ENCODE results near the gene MRPS22.

The MRPS22 gene

DNA sequence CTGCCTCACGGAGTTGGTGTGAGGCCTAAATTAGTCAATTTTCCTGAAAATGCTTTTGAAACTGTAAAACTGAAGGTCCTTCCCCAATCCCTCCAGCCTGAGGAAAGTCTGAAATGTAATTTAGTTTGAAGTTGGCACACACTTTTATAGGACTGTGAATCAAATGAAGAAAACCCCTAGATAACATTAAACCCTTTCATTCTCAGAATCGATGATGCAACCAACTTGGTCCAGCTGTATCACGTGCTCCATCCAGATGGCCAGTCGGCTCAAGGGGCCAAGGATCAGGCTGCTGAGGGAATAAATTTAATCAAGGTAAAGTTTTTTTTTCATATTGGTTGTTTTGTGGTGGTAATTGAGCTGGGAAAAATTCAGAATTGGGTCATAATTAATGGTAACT is 11.7 kb downstream of the MRPS22 start:
- DNase-seq (ENCODE audit: insufficient read length, low spot score) (no peak), FAIRE-seq (no peak)
- TF ChIP-seq CTCF (IDR thresholded peaks at IDR 0.05; ENCODE audit: insufficient read depth, missing control alignments): no peak

- no peak for DNase-seq (ENCODE audit: insufficient read length, low spot score)
- TF ChIP-seq CTCF (IDR thresholded peaks at IDR 0.05; ENCODE audit: insufficient read depth, missing control alignments): no peak
- FAIRE-seq: no peak
Observed at GRCh38 chr3:139355891-139356290, 12.1 kb downstream of the MRPS22 start.

GRCh38 chr3:139357899-139358298 is 14.1 kb downstream of the MRPS22 start:
- no peak for FAIRE-seq
- TF ChIP-seq CTCF (IDR thresholded peaks at IDR 0.05; ENCODE audit: insufficient read depth, missing control alignments): no peak
- DNase-seq (ENCODE audit: insufficient read length, low spot score): no peak

DNA sequence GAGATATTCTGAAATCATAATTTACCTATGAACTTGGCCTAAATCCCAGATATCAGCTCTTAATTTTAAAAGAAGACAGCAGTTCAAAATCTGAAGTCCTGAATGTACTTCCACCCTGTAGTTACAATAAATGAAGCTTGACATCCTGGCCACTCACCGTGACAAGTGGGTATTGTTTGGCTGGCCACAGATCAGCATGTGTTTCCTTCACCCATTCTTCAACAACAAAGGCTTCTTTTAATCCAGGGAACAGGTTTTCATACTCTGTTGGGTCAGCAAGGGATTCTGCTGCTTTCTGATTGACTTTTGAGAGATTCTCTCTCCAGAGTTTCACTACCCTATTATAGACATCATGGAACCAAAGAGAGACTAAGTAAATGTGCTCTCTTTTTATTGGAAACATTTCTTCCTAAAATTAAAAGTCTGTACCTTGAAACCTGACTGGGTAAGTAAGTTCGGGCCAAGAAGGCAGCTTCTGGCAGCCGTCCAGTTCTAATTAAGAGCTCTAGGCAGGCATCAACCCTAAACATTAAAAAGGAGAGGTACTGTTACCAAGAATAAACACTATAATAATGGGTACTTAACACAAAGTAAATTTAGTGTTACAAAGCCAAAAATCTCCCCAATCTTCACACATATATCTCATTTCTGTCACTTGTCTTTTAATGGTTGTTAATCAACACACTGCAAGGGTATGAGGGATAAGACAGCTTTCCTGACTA is 15.2 kb downstream of the MRPS22 start:
- DNase-seq (ENCODE audit: insufficient read length, low spot score) (no peak), FAIRE-seq (peak; percentile 67)
- TF ChIP-seq CTCF (IDR thresholded peaks at IDR 0.05; ENCODE audit: insufficient read depth, missing control alignments): no peak

- FAIRE-seq: no peak
- no peak for DNase-seq (ENCODE audit: insufficient read length, low spot score)
- no peak for TF ChIP-seq CTCF (IDR thresholded peaks at IDR 0.05; ENCODE audit: insufficient read depth, missing control alignments)
Observed at GRCh38 chr3:139361276-139361675, 17.5 kb downstream of the MRPS22 start.

DNA sequence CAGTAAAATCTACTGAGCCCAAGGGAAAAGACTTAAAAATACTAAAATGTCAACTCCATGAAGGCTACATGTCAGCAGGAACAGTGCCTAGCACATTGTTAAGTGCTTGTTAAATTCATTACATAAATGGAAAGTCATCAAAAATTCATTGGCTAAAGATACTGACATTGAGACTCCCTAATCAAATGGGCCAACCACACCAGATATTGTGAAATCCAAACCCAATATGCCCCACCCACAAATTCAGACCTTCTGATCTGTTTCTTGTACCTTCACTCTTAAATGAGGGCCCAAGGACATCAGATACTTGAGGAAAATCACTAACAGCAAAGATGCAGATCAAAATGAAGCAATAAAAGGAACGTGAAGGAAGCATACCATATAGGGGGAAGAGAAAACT is 20.7 kb downstream of the MRPS22 start:
- TF ChIP-seq CTCF (IDR thresholded peaks at IDR 0.05; ENCODE audit: insufficient read depth, missing control alignments): no peak
- DNase-seq (ENCODE audit: insufficient read length, low spot score) (no peak), FAIRE-seq (no peak)

DNA sequence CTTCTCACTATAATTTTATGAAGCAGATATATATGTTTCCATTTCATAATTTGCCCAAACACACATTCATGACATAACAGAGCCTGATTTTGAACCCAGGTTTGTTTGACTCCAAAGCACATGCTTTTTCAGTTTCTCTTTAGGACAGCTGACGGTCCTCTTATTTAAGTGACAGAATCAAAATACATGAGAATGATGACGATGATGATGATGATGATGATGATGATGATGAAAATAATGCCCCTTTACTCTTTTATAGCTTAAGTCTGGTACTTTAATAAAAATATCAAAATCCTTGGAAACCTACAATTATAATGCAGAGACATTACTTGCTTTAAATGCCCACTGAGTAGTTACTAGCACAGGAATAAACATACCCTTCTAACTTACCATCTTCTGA is 30.3 kb downstream of the MRPS22 start:
- FAIRE-seq: no peak

More for the DNA sequence above, 30.3 kb downstream of the MRPS22 start:
- TF ChIP-seq CTCF (IDR thresholded peaks at IDR 0.05; ENCODE audit: insufficient read depth, missing control alignments): no peak
- no peak for DNase-seq (ENCODE audit: insufficient read length, low spot score)

Measured in D721Med (cell line).